ENCODE data around the gene MS4A10. TPM values are rescaled to one million over a fixed set of nuclear protein-coding genes. Genes with fewer than 3 reads are reported as not detected.

MS4A10 gene
- total RNA-seq, 2 donors from 2014 or later = not detected

- Histone ChIP-seq H3K27ac (no peak overlapping the region), H3K27me3 (no peaks in the 10 kb centered on the region), H3K9me3 (no peaks in the 10 kb centered on the region), H3K36me3 (replicated peaks in 1 of 2; ENCODE audit: insufficient read depth in 1 of 2, low read depth in 2 of 2) (no peaks in the 10 kb centered on the region), H3K4me1 (peaks cover 22% of the 10 kb centered on the region), H3K4me3 (no peak overlapping the region)
- ATAC-seq (no peak), DNase-seq (no peak)
- TF ChIP-seq POLR2A (IDR thresholded peaks at IDR 0.05) = no peak
- no peak for TF ChIP-seq CTCF (IDR thresholded peaks at IDR 0.05)
- 78 to 79% methylated on average over 10 of the region's 10 CpGs for WGBS, 2 donors
- intact Hi-C loops (cut with DNase I) = no loop called here
These were observed 18.6 kb upstream of the MS4A10 start for GRCh38 chr11:60766547-60766946.

GRCh38 chr11:60767388-60767811 lies 17.7 kb upstream of the MS4A10 start:
- Histone ChIP-seq H3K27ac (no peak overlapping the region), H3K4me1 (peaks cover 19% of the 10 kb centered on the region), H3K27me3 (no peaks in the 10 kb centered on the region), H3K9me3 (no peaks in the 10 kb centered on the region), H3K4me3 (no peak overlapping the region), H3K36me3 (replicated peaks in 1 of 2; ENCODE audit: insufficient read depth in 1 of 2, low read depth in 2 of 2) (no peaks in the 10 kb centered on the region)
- no peak for ATAC-seq
- TF ChIP-seq POLR2A (IDR thresholded peaks at IDR 0.05) (no peak), CTCF (IDR thresholded peaks at IDR 0.05) (peak in 1 of 7 experiments; percentile 2)
- 34 to 40% methylated on average over 14 to 26 of the region's 26 CpGs for WGBS, 2 donors
- no peak for DNase-seq
- intact Hi-C loops (cut with DNase I) = no loop called here

- no peaks in the 10 kb centered on the region for H3K36me3 ChIP-seq (replicated peaks in 1 of 2; ENCODE audit: insufficient read depth in 1 of 2, low read depth in 2 of 2)
- no peaks in the 10 kb centered on the region for H3K9me3 ChIP-seq
- intact Hi-C loops (cut with DNase I) = no loop called here
- H3K27ac ChIP-seq = no peak overlapping the region
- H3K27me3 ChIP-seq = no peaks in the 10 kb centered on the region
- TF ChIP-seq CTCF (IDR thresholded peaks at IDR 0.05) (no peak), POLR2A (IDR thresholded peaks at IDR 0.05) (no peak)
- no peak for DNase-seq
- 84 to 87% methylated on average over 7 to 8 of the region's 8 CpGs for WGBS, 2 donors
- peaks cover 11% of the 10 kb centered on the region for H3K4me1 ChIP-seq
- no peak overlapping the region for H3K4me3 ChIP-seq
- ATAC-seq = no peak
These were observed 16.9 kb upstream of the MS4A10 start for GRCh38 chr11:60768202-60768601.

- WGBS, 2 donors = 65 to 72% methylated on average over 4 of the region's 4 CpGs
- no peak for DNase-seq
- Histone ChIP-seq H3K27me3 (no peaks in the 10 kb centered on the region), H3K36me3 (replicated peaks in 1 of 2; ENCODE audit: insufficient read depth in 1 of 2, low read depth in 2 of 2) (no peaks in the 10 kb centered on the region), H3K4me1 (peaks cover under 1% of the 10 kb centered on the region), H3K4me3 (no peak overlapping the region), H3K27ac (no peak overlapping the region), H3K9me3 (no peaks in the 10 kb centered on the region)
- intact Hi-C loops (cut with DNase I) = no loop called here
- no peak for ATAC-seq
- TF ChIP-seq POLR2A (IDR thresholded peaks at IDR 0.05) (no peak), CTCF (IDR thresholded peaks at IDR 0.05) (no peak)
These were observed 15.9 kb upstream of the MS4A10 start for GRCh38 chr11:60769273-60769672.

- H3K4me3 ChIP-seq = no peak overlapping the region
- H3K27ac ChIP-seq = no peak overlapping the region
- intact Hi-C loops (cut with DNase I) = no loop called here
- no peaks in the 10 kb centered on the region for H3K27me3 ChIP-seq
- no peak for DNase-seq
- TF ChIP-seq CTCF (IDR thresholded peaks at IDR 0.05) (no peak), POLR2A (IDR thresholded peaks at IDR 0.05) (no peak)
- H3K4me1 ChIP-seq = no peaks in the 10 kb centered on the region
- H3K9me3 ChIP-seq = no peaks in the 10 kb centered on the region
- 82 to 88% methylated on average over 9 to 11 of the region's 11 CpGs for WGBS, 2 donors
- no peaks in the 10 kb centered on the region for H3K36me3 ChIP-seq (replicated peaks in 1 of 2; ENCODE audit: insufficient read depth in 1 of 2, low read depth in 2 of 2)
- ATAC-seq = no peak
These were observed 15.3 kb upstream of the MS4A10 start for GRCh38 chr11:60769811-60770210.

Measured in body of pancreas (tissue), 4 donors.